IgD-negative memory B cell (primary cell): ENCODE results near the gene PGGHG. TPM values are rescaled to one million over a fixed set of nuclear protein-coding genes. Genes with fewer than 3 reads are reported as not detected.
"Not testable (repeated sequence)": the region's sequence is repeated elsewhere in the genome, so short reads cannot be mapped to it uniquely, and the experiment has no call there.

Experiments
- H3K27ac Mint-ChIP-seq, 3 donors: one replicate each; pipeline ENCODE4 v1.8.0; 2020 to 2022; ENCODE audit warnings: mild to moderate bottlenecking in 3 of 3, mixed read lengths in 3 of 3, moderate library complexity in 1 of 3
- H3K27me3 Mint-ChIP-seq: one replicate; pipeline ENCODE4 v1.8.0; 2021; ENCODE audit warnings: mixed read lengths
- H3K36me3 Mint-ChIP-seq: one replicate; pipeline ENCODE4 v1.8.0; 2020; ENCODE audit warnings: mild to moderate bottlenecking, mixed read lengths
- H3K4me1 Mint-ChIP-seq, 3 donors: one replicate each; pipeline ENCODE4 v1.8.0; 2020 to 2022; ENCODE audit warnings: mixed read lengths in 3 of 3, mild to moderate bottlenecking in 1 of 3
- H3K4me3 Mint-ChIP-seq, 4 donors: one replicate each; pipeline ENCODE4 v1.8.0; 2020 to 2022; ENCODE audit warnings: mild to moderate bottlenecking in 4 of 4, mixed read lengths in 4 of 4, moderate library complexity in 3 of 4
- H3K9me3 Mint-ChIP-seq, 3 donors: one replicate each; pipeline ENCODE4 v1.8.0; 2020 to 2021; ENCODE audit warnings: mixed read lengths in 3 of 3, mild to moderate bottlenecking in 1 of 3
- polyA plus RNA-seq: library from polyadenylated mRNA; unstranded; fragments of 300-500 nt; fragmentation: Illumina TruSeq; gene quantifications from one replicate; pipeline ENCODE4 v1.2.3, GENCODE V29; 2021

Gene PGGHG
- polyA plus RNA-seq, 1 donor from 2014 or later = 6.1 TPM

DNA sequence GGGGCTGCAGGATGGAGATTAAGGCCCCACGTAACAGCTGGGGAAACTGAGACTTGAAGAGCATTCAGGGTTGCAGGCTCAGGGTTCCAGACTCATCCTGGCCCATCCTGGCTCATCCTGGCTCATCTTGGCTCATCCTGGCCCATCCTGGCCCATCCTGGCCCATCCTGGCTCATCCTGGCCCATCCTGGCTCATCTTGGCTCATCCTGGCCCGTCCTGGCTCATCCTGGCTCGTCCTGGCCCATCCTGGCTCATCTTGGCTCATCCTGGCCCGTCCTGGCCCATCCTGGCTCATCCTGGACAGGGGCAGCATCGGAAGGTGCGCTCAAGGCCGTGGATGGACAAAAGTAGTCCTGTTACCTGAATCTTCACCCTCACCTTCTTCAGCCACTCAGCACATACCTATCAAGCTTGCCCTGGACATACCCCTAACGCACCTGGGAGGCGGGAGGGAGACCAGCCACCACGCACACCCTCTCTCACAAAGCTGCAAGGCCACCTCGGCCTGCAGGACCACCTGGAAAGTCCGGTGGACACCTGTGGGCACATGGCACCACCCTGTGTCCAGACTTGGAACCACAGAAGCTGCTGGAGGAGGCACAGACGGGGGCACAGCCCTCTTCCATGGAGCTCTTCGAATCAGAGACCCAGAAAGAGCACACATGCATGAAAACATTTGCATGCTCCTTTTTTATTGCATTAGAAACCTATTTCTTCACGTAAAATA, 31.0 kb upstream of the PGGHG start:
- H3K4me3 Mint-ChIP-seq = peak overlapping the region in 1 of 4 donors; percentile 41
- H3K4me1 Mint-ChIP-seq = peaks cover 11 to 18% (median 14%) of the 10 kb centered on the region in 3 donors
- no peaks in the 10 kb centered on the region for H3K27me3 Mint-ChIP-seq
- no peaks in the 10 kb centered on the region for H3K36me3 Mint-ChIP-seq
- peaks cover 0 to 4% (median 3%) of the 10 kb centered on the region in 3 donors for H3K9me3 Mint-ChIP-seq
- peak overlapping the region in 1 of 3 donors; percentile 2 for H3K27ac Mint-ChIP-seq

DNA sequence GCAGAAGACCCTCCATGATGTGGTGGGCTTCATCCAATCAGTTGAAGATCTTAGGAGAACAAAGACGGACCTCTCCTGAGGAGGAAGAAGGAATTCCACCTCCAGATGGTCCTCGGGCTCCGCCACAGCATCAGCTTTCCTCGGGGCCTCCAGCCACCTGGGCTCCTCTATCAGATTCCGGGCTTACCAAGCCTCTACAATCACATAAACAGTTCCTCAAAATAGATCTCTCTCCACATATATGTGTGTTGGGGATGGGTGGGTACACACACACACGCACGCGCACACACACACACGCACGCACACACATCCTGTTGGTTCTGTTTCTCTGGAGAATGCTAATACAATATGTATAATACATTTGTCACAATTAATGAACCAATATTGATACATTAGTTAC, 29.5 kb upstream of the PGGHG start:
- Mint-ChIP-seq H3K4me3 (no peak overlapping the region), H3K9me3 (peaks cover 0 to 4% (median 3%) of the 10 kb centered on the region in 3 donors), H3K27ac (no peak overlapping the region), H3K36me3 (no peaks in the 10 kb centered on the region), H3K4me1 (peaks cover 11 to 18% (median 14%) of the 10 kb centered on the region in 3 donors), H3K27me3 (no peaks in the 10 kb centered on the region)

DNA sequence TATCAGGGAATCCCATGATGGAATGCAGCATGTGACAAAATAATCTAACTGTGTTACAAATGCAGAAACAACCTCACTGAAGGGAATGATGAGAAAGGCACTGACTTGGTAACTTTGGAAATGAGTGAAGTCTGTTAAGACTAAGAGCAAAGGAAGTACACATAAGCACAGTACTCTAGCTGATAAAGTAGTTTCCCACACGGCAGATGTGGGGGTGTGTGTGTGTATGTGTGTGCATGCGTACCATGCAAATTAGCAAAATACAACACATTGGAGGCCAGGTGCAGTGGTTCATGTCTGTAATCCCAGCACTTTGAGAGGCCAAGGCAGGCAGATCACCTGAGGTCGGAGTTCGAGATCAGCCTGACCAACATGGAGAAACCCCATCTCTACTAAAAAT, 27.3 kb upstream of the PGGHG start:
- peak overlapping the region in 1 of 3 donors; percentile 39 for H3K27ac Mint-ChIP-seq
- H3K9me3 Mint-ChIP-seq = peaks cover 0 to 4% (median 3%) of the 10 kb centered on the region in 3 donors
- H3K27me3 Mint-ChIP-seq = no peaks in the 10 kb centered on the region
- no peaks in the 10 kb centered on the region for H3K36me3 Mint-ChIP-seq
- H3K4me3 Mint-ChIP-seq = no peak overlapping the region
- peaks cover 9 to 11% (median 10%) of the 10 kb centered on the region in 3 donors for H3K4me1 Mint-ChIP-seq

DNA sequence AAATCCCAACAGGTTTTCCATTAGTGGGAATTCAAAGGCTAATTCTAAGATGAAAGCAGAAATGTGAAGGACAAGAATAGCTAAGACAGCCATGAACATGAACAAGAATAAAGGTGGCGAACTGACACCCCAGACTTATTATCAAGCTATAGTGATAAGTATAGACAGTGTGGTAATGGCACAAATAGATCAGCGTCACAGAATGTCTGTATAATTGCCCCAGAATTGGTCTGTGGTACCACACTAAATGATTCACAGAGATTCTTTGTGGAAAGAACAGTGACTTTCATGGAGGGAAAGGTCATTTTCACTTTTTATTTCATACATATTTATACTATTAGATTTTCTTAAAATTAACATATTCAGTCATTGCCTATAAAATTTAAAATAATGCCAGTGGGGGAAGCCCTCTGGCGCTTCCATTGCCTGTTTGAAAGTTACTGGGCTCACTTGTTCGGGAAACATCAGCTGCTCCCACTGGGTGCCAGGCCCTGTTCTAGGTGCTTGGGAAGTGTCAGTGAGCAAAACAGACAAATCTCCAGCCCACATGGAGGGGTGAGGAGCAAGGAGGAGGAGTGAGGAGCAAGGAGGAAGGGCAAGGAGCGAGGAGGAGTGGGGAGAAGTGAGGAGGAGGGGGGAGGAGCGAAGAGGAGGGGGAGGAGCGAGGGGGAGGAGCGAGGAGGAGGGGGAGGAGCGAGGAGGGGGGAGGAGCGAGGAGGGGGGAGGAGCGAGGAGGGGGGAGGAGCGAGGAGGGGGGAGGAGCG, 22.1 kb upstream of the PGGHG start:
- Mint-ChIP-seq H3K4me3 (peak overlapping the region in 3 of 4 donors; percentile 67 to 74 (median 74)), H3K9me3 (peaks cover 0 to 2% (median 0%) of the 10 kb centered on the region in 3 donors), H3K27ac (peak overlapping the region; percentile 46 to 96 (median 95)), H3K27me3 (no peaks in the 10 kb centered on the region), H3K36me3 (no peaks in the 10 kb centered on the region), H3K4me1 (peaks cover 9 to 12% (median 11%) of the 10 kb centered on the region in 3 donors)

DNA sequence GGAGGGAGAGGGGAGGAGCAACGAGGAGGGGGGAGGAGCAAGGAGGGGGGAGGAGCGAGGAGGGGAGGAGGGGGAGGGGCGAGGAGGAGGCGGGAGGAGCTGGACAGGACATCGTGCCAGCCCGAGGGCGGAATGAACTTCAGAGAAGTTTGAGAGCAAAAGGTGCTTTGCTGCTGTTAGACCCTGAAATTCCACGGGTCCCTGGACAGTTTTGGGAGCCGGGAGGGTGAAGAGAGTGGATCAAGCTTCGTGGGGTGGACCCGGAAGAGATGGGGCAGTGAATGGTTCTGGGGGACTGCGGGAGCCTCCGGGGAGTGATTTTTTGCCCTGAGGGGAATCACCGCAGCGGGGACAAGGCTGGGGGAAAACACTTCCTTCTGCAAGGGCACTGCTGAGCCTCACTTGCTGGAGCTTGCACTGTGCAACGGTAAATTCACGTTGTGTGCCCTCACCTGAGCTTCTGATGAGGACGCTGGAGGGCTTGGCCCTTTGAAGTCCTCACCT, 21.4 kb upstream of the PGGHG start:
- no peaks in the 10 kb centered on the region for H3K27me3 Mint-ChIP-seq
- peaks cover 9 to 12% (median 12%) of the 10 kb centered on the region in 3 donors for H3K4me1 Mint-ChIP-seq
- no peaks in the 10 kb centered on the region for H3K36me3 Mint-ChIP-seq
- H3K4me3 Mint-ChIP-seq = peak overlapping the region; percentile 88 to 97 (median 92)
- H3K27ac Mint-ChIP-seq = peak overlapping the region; percentile 95 to 98 (median 96)
- no peaks in the 10 kb centered on the region for H3K9me3 Mint-ChIP-seq

DNA sequence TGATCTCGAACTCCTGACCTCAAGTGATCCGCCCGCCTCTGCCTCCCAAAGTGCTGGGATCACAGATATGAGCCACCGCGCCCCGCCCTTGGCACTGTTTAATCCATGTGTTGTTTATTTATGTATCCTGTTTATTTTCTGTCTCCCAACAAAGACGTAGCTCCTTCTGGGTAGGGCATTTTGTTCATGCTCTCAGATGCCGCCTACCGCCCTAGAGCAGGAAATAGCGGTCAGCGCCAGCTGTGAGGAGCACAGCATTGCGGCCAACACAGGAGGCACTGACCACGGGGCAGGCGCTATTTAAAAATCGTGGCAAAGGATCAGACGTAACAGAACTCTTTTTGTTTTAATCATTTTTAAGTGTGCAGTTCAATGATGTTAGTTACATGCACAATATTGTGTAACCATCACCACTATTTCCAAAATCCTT, 20.2 kb upstream of the PGGHG start:
- Mint-ChIP-seq H3K4me1 (peaks cover 9 to 12% (median 12%) of the 10 kb centered on the region in 3 donors), H3K27ac (peak overlapping the region; percentile 95 to 98 (median 96)), H3K4me3 (peak overlapping the region; percentile 88 to 97 (median 92))
- not testable (repeated sequence) for H3K36me3 Mint-ChIP-seq, H3K9me3 Mint-ChIP-seq, H3K27me3 Mint-ChIP-seq

DNA sequence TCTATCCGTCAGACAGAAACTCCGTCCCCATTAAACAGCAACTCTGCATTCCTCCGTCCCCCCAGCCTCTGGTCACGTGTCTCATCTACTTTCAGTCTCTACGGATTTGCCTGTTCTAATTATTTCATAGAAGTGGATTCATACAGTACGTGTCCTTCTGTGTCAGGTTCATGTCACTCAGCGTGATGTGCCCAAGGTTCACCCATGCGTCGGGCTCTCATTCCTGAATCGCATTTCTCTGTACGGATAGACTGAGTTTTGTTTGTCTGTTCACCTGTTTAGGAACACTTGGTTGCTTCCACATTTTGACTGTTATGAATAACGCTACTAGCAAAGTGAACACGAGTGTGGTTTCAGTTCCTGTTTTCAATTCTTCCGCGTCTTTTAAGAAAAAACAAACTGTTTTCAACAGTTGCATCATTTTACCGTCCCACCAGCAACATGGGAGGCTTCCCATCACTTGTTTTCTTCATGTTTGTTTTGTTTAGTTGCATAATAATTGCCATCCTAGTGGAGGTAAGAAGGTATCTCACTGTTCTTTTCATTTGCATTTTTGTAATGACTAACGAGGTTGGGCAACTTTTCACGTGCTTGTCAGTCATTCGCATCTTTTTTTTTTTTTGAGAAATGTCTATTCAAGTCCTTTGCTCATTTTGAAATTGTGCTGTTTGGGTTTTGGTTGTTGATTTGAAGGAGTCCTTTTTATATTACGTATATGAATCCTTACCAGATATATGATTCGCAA, 19.6 kb upstream of the PGGHG start:
- no peaks in the 10 kb centered on the region for H3K9me3 Mint-ChIP-seq
- no peaks in the 10 kb centered on the region for H3K27me3 Mint-ChIP-seq
- no peaks in the 10 kb centered on the region for H3K36me3 Mint-ChIP-seq
- H3K4me1 Mint-ChIP-seq = peaks cover 9 to 15% (median 12%) of the 10 kb centered on the region in 3 donors
- H3K27ac Mint-ChIP-seq = peak overlapping the region; percentile 95 to 98 (median 96)
- peak overlapping the region; percentile 88 to 97 (median 92) for H3K4me3 Mint-ChIP-seq

DNA sequence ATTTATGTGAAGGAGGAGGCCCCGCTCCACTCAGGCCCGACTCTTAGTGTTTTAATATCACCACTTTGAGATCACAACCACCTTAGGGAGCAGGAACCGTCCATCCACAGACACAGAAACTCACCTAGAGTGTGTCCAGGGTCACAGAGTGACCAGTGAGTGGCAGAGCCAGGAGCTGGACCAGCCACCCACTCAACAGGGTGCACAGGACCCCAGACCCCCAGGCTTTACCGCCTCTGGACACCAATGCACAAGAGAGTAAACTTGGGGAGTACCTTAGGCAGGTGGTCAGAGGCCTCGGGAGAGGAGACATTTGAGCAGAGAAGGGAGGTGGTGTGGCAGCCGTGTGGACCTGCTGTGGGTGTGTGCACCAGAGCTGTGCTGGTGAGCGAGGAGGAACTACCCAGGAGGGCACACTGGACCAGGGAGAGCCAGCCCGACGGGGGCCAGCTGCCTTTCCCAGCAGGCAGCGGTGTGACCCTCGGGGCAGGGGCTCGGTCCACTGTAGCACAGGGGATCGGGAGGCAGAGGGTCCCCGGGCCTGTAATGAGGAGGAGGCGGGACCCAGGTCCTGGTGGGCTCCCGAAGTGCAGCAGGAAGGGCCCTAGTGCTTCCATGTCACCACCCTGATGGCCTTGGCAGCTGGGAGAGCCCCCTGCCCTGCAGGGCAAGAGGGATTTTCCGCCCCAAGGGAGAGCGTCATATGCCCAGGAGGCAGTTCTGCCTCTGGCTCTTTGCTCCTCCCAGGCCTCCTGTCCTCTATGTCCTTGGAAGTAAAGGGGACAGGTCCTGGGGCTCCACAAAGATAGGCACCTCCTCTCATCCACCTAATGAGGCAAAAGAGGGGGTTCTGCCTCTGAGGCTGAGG, 18.2 kb upstream of the PGGHG start:
- Mint-ChIP-seq H3K4me1 (peaks cover 14 to 24% (median 20%) of the 10 kb centered on the region in 3 donors), H3K36me3 (no peaks in the 10 kb centered on the region), H3K4me3 (peak overlapping the region in 1 of 4 donors; percentile 14)

DNA sequence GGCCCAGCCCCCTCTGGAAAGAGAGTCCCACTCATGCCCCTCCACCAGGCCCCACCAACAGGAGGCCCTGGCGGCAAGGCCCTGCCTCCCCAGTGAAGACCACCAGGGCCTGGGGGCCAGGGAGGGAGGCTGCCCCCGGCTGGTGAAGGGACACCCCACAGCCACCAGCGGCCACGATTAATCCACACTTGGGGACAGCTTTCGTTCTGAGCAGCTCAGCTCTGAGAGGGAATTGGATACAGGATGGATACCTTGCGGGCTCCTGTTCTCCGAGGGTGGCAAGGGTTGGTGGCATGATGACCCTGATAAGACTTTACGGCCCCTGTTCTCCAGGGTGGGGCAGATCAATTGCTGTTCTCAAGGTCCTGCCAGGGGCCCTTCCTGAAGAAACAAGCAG, 17.6 kb upstream of the PGGHG start:
- H3K9me3 Mint-ChIP-seq = no peaks in the 10 kb centered on the region
- H3K4me3 Mint-ChIP-seq = no peak overlapping the region
- H3K4me1 Mint-ChIP-seq = peaks cover 14 to 24% (median 22%) of the 10 kb centered on the region in 3 donors
- H3K27me3 Mint-ChIP-seq = no peaks in the 10 kb centered on the region
- H3K27ac Mint-ChIP-seq = peak overlapping the region in 1 of 3 donors; percentile 94
- H3K36me3 Mint-ChIP-seq = no peaks in the 10 kb centered on the region

More for the DNA sequence above, 18.2 kb upstream of the PGGHG start:
- Mint-ChIP-seq H3K27me3 (no peaks in the 10 kb centered on the region), H3K27ac (peak overlapping the region in 1 of 3 donors; percentile 98), H3K9me3 (no peaks in the 10 kb centered on the region)

DNA sequence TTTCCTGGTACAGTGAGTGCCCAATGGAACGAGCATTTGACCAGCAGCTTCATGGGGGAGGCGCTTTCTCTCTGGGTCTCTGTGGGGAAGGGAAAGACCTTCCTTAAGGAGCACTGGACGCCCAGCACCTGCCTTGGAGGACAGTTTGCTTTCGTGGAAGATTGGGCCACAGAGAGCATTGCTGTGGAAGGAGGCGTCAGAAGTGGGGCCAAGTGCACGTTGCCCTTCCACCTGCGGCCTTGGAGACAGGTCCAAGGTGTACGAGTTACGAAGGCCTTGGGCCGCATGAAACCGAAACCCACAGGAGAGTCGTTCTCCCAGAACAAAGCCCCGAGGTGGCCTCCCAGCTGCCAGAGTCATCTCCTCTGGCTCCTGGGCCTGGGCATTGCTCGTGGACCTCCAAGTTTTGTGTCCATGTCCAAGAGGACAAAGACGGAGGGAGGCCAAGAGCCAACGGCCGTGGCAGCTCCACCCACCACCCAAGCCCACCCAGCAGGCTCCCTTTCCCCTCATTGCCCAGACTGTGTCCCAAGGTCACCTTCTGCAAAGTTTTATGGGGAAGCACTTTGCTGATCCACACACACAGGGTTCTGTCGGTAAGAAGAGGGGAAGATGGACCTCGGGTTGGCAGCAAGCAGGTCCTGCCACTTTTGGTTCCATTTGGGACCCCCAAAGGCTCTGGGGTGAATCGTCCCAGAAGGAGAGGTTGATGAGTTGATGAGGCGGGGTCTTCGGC, 16.6 kb upstream of the PGGHG start:
- H3K4me3 Mint-ChIP-seq = no peak overlapping the region
- peak overlapping the region in 1 of 3 donors; percentile 94 for H3K27ac Mint-ChIP-seq
- no peaks in the 10 kb centered on the region for H3K9me3 Mint-ChIP-seq
- no peaks in the 10 kb centered on the region for H3K36me3 Mint-ChIP-seq
- no peaks in the 10 kb centered on the region for H3K27me3 Mint-ChIP-seq
- H3K4me1 Mint-ChIP-seq = peaks cover 21 to 24% (median 22%) of the 10 kb centered on the region in 3 donors

DNA sequence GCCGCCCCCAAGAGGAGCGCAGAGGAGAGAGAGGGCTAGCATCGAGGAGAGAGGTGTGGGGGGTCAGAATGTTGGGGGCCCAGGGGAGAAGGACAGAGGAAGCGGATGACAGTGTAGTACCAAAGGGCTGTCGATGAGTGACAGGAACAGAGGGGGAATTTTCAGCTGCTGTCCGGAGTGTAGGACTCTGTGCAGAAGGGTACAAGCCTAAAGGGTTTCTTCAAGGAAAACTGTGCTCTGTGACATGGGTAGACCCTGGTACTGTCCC, 16.1 kb upstream of the PGGHG start:
- H3K9me3 Mint-ChIP-seq = no peaks in the 10 kb centered on the region
- H3K27ac Mint-ChIP-seq = no peak overlapping the region
- H3K4me3 Mint-ChIP-seq = no peak overlapping the region
- no peaks in the 10 kb centered on the region for H3K36me3 Mint-ChIP-seq
- peaks cover 21 to 24% (median 23%) of the 10 kb centered on the region in 3 donors for H3K4me1 Mint-ChIP-seq
- no peaks in the 10 kb centered on the region for H3K27me3 Mint-ChIP-seq

DNA sequence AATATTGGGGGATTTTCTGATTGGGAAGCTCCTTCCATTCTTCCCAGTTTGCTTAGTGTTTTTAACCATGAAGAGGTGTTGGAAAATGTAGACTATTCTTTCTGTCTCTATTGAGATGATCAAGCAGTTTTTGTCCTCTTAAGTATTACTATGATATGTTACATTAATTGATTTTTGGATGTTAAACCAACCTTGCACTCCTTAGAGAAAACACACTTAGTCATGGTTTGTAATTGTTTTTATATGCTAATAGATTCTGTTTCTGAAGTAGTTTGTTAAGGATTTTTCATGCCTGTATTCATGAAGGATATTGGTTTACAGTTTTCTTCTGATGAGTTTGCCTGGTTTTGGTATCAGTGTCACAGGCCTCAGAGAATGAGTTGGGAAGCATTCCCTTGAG, 12.7 kb upstream of the PGGHG start:
- Mint-ChIP-seq H3K36me3 (peaks cover 1% of the 10 kb centered on the region), H3K9me3 (no peaks in the 10 kb centered on the region), H3K4me1 (peaks cover 12 to 19% (median 16%) of the 10 kb centered on the region in 3 donors), H3K4me3 (peak overlapping the region in 2 of 4 donors; percentile 22 to 62), H3K27ac (peak overlapping the region in 1 of 3 donors; percentile 57), H3K27me3 (peaks cover 5% of the 10 kb centered on the region)
